HepG2 (cell line): ENCODE measurements around the gene LRRTM1.

Experiments
- POLR2A ChIP-seq, 2 experiments: IDR thresholded peaks; 2 replicates each; pipeline ENCODE4 v1.6.1; 2011; ENCODE audit warnings: low read depth in 2 of 2, low read length in 2 of 2, mild to moderate bottlenecking in 1 of 2, moderate library complexity in 1 of 2; ENCODE audit not compliant: insufficient read depth in 1 of 2
- ZNF143 ChIP-seq: sonication (generic); formaldehyde crosslinking; IDR thresholded peaks from 2 replicates; pipeline ENCODE4 v1.4.0; 2020; ENCODE audit warnings: missing genetic modification reagents

DNA sequence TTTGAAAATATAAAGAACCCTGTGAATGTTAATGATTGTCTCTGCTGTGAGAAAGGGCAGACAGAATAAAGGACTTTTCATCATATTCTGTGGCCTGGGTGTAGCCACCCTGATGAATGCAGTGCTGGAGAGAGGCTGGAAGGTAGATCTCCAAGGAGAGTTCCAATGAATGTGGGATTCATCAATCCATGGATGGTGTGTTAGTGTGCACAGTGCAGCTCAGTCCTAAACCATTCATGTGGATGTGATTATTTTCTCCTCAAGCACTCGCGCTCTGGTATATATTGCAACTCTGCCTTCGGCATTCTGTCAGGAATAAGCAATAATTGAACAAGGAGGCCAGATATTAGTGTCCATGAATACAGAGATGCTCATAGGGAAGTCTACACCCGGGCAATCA is 47.1 kb downstream of the LRRTM1 start:
- TF ChIP-seq ZNF143 (CRISPR knock-in tag) = no peak
- no peak for TF ChIP-seq POLR2A (IDR thresholded peaks at IDR 0.05; ENCODE audit: insufficient read depth in 1 of 2, low read depth in 2 of 2, low read length in 2 of 2)
